Prostate gland (tissue), 2 donors: ENCODE results near the gene MAP7D3. TPM values are rescaled to one million over a fixed set of nuclear protein-coding genes. Genes with fewer than 3 reads are reported as not detected.
"Not testable (repeated sequence)": the region's sequence is repeated elsewhere in the genome, so short reads cannot be mapped to it uniquely, and the experiment has no call there.

Source experiments
- DNase-seq: peaks from one replicate; pipeline ENCODE4 v3.0.0-alpha.2; 2019; ENCODE audit warnings: low spot score
- H3K27ac ChIP-seq, 2 donors: fragments of 200-600 bp; sonication (generic); 2 replicates each; pipeline ENCODE4 v1.5.1; 2017 to 2019
- H3K27me3 ChIP-seq: fragments of 200-600 bp; sonication (generic); replicated peaks from 2 replicates; pipeline ENCODE4 v1.5.1; 2019; ENCODE audit not compliant: insufficient read depth
- H3K36me3 ChIP-seq, 2 donors: fragments of 200-600 bp; sonication (generic); 1 replicate in 1 of 2; 2 replicates in 1 of 2; pipeline versions ENCODE4 v1.5.1 to v1.8.1; 2017 to 2019
- H3K4me1 ChIP-seq: fragments of 200-600 bp; sonication (generic); replicated peaks from 2 replicates; pipeline ENCODE4 v1.5.1; 2019
- H3K4me3 ChIP-seq, 2 donors: fragments of 200-600 bp; sonication (generic); 2 replicates each; pipeline ENCODE4 v1.5.1; 2017 to 2019
- H3K9me3 ChIP-seq: fragments of 200-600 bp; sonication (generic); 2 replicates; pipeline ENCODE4 v1.5.1; 2017
- CTCF ChIP-seq, 4 experiments: fragments of 200-600 bp in 2 of 4; fragments of 450-650 bp in 2 of 4; sonication (generic) in 2 of 4; IDR thresholded peaks; 1 replicate in 3 of 4; 2 replicates in 1 of 4; pipeline ENCODE4 v1.5.1; 2016 to 2019; ENCODE audit warnings: antibody characterized with exemption in 4 of 4, mild to moderate bottlenecking in 2 of 4, moderate library complexity in 2 of 4
- POLR2A ChIP-seq: fragments of 450-650 bp; IDR thresholded peaks from one replicate; pipeline ENCODE4 v1.6.1; 2016; ENCODE audit warnings: antibody characterized with exemption, mild to moderate bottlenecking
- POLR2AphosphoS5 ChIP-seq: sonication (generic); formaldehyde crosslinking; IDR thresholded peaks from one replicate; pipeline ENCODE4 v1.6.1; 2017; ENCODE audit warnings: antibody characterized with exemption
- WGBS: methylation state at CpG from one replicate; pipeline ENCODE4 v1.1.5; 2018; 5-methylcytosine and 5-hydroxymethylcytosine counted together
- intact Hi-C: fragments of 100-400 bp; cut with DNase I; formaldehyde crosslinking; loops from one replicate; pipeline ENCODE4 v1.14.2; 2022
- total RNA-seq, 2 donors: library from RNA; depleted of rRNA; stranded (reverse); fragments of >200 nt; gene quantifications; one replicate each; pipeline ENCODE4 v1.1.0, GENCODE V29; 2016

MAP7D3 gene
- total RNA-seq, 2 donors from 2014 or later: 6.1 to 22.8 TPM

DNA sequence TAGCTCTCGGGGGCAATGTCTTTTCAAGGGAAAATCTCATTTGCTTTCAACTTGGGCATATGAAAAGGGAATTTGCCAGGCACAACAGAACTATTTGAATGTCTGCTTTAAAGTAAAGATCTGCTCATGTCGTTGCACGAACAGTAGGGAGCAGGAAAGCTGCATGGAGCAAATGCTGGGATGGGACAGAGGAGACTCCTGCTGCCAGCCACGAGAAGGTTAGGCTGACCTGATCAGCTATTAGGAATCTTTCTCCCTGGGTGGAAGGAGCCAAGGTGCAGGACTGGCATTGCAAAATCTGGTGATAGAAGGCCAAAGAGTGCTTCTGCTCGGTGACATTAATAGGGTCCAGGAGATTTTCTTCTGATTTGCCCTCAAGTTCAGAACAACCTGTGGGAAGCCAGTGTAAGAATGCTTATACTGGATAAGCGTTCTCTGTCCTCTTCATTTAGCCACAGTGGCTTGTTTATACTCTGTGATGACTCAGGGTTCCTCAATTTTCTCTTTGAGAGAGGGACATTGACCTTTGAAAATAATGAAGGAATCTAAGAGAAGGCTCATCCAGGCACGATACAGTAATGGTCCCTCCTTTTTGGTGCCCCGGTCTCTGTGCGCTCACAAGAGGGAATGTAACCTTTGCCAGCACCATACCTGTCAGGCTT is 80.9 kb downstream of the MAP7D3 start:
- no peak for DNase-seq
- Histone ChIP-seq H3K4me3 (no peak overlapping the region), H3K4me1 (no peaks in the 10 kb centered on the region), H3K36me3 (no peaks in the 10 kb centered on the region), H3K27ac (no peak overlapping the region), H3K27me3 (no peaks in the 10 kb centered on the region), H3K9me3 (no peaks in the 10 kb centered on the region)
- intact Hi-C loops: loop anchor here (5.0 kb wide), 1 partner anchor 82 kb away; the partner anchor contains the start of gene MAP7D3
- WGBS: 53% methylated on average over 9 of the region's 9 CpGs
- TF ChIP-seq POLR2AphosphoS5: no peak
- TF ChIP-seq POLR2A: no peak
- TF ChIP-seq CTCF (IDR thresholded peaks at IDR 0.05): no peak

- no peak for DNase-seq
- H3K36me3 ChIP-seq: no peaks in the 10 kb centered on the region
- TF ChIP-seq POLR2AphosphoS5 (no peak), CTCF (IDR thresholded peaks at IDR 0.05) (no peak), POLR2A (no peak)
- H3K27ac ChIP-seq: no peak overlapping the region
- intact Hi-C loops: loop anchor here (5.0 kb wide), 3 partner anchors 43 to 142 kb away; no protein-coding TSS in a partner anchor
- no peaks in the 10 kb centered on the region for H3K9me3 ChIP-seq
- WGBS: 36% methylated on average over 17 of the region's 17 CpGs
- H3K4me3 ChIP-seq: no peak overlapping the region
- H3K27me3 ChIP-seq: no peaks in the 10 kb centered on the region
- H3K4me1 ChIP-seq: no peaks in the 10 kb centered on the region
Measured at GRCh38 chrX:136168929-136169735, 82.1 kb downstream of the MAP7D3 start.

DNA sequence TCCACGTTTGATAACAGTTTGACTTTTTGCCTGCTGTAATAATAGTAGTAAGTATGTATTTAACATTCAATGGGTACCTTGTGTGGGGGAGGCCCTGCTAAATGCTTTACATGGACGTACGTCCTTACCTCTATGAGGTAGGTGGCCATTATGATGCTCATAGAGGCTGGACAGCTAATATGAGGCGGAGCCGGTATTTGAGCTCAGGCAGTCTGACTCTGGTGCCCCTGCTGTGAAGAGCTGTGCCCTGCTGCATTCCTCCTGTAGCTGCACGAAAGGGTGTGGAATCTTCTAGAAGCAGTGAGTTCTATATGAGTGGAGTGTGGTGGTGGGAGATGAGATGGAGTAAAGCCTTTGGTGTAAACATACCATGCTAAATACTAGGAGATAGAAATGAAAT is 83.2 kb downstream of the MAP7D3 start:
- H3K4me1 ChIP-seq, H3K9me3 ChIP-seq, H3K36me3 ChIP-seq, DNase-seq, H3K4me3 ChIP-seq, H3K27ac ChIP-seq, H3K27me3 ChIP-seq: not testable (repeated sequence)
- 85% methylated on average over 6 of the region's 6 CpGs for WGBS
- intact Hi-C loops: loop anchor here (5.0 kb wide), 3 partner anchors 44 to 141 kb away; no protein-coding TSS in a partner anchor

DNA sequence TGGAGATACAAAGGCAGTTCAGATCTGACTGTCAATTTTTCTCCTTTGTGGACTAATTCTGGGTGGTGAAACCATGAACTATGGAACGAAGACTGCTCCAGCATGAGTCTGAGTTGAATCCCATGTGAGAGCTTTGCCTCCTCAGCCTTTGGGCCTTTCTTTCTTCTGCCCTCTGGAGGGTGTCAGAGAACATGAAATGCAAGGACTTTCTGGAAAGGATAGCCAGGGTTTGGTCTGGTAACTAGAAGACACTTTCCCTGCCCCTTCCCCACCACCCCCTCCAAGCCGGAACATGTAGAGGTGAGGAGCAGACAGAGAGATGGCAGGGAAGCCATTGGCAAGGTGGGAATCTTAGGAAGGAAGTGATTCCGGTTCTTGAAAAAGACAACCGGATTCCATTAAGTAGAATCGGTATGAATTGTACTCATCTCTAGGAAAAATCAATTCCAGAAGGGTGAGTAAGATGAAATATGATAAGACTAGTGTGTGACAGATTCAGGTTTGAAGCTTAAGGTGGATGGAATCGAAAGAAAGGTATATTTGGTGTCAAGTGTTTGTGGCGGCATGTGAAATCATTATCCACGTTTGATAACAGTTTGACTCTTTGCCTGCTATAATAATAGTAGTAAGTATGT is 84.9 kb downstream of the MAP7D3 start:
- DNase-seq: no peak
- H3K4me1 ChIP-seq: no peaks in the 10 kb centered on the region
- H3K4me3 ChIP-seq: no peak overlapping the region
- intact Hi-C loops: loop anchor here (5.0 kb wide), 3 partner anchors 46 to 139 kb away; no protein-coding TSS in a partner anchor
- TF ChIP-seq POLR2A (no peak), CTCF (IDR thresholded peaks at IDR 0.05) (peak in 1 of 4 experiments; percentile 19)
- H3K27ac ChIP-seq: no peak overlapping the region
- H3K27me3 ChIP-seq: no peaks in the 10 kb centered on the region
- no peaks in the 10 kb centered on the region for H3K36me3 ChIP-seq
- WGBS: 78% methylated on average over 7 of the region's 8 CpGs
- no peaks in the 10 kb centered on the region for H3K9me3 ChIP-seq

GRCh38 chrX:136165406-136165805 is 85.8 kb downstream of the MAP7D3 start:
- WGBS: 53% methylated on average over 3 of the region's 3 CpGs
- no peaks in the 10 kb centered on the region for H3K27me3 ChIP-seq
- no peak overlapping the region for H3K27ac ChIP-seq
- no peak for DNase-seq
- no peak overlapping the region for H3K4me3 ChIP-seq
- H3K36me3 ChIP-seq: no peaks in the 10 kb centered on the region
- TF ChIP-seq POLR2AphosphoS5: no peak
- no peak for TF ChIP-seq CTCF (IDR thresholded peaks at IDR 0.05)
- TF ChIP-seq POLR2A: no peak
- H3K4me1 ChIP-seq: no peaks in the 10 kb centered on the region
- no peaks in the 10 kb centered on the region for H3K9me3 ChIP-seq
- intact Hi-C loops: loop anchor here (5.0 kb wide), 3 partner anchors 47 to 138 kb away; no protein-coding TSS in a partner anchor
